IPS DF 19.7 (cell line): ENCODE results near the gene KIFC3.
A peak's percentile ranks its signal among the peaks of the same experiment; 100 is the strongest.
"Not testable (repeated sequence)": the region's sequence is repeated elsewhere in the genome, so short reads cannot be mapped to it uniquely, and the experiment has no call there.

Experiments
- DNase-seq: peaks from one replicate; pipeline ENCODE4 v3.0.0-alpha.2; 2013; ENCODE audit warnings: low read depth, low spot score

The KIFC3 gene, protein sequence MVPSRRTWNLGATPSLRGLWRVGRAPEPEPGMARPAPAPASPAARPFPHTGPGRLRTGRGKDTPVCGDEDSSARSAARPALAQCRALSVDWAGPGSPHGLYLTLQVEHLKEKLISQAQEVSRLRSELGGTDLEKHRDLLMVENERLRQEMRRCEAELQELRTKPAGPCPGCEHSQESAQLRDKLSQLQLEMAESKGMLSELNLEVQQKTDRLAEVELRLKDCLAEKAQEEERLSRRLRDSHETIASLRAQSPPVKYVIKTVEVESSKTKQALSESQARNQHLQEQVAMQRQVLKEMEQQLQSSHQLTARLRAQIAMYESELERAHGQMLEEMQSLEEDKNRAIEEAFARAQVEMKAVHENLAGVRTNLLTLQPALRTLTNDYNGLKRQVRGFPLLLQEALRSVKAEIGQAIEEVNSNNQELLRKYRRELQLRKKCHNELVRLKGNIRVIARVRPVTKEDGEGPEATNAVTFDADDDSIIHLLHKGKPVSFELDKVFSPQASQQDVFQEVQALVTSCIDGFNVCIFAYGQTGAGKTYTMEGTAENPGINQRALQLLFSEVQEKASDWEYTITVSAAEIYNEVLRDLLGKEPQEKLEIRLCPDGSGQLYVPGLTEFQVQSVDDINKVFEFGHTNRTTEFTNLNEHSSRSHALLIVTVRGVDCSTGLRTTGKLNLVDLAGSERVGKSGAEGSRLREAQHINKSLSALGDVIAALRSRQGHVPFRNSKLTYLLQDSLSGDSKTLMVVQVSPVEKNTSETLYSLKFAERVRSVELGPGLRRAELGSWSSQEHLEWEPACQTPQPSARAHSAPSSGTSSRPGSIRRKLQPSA

DNA sequence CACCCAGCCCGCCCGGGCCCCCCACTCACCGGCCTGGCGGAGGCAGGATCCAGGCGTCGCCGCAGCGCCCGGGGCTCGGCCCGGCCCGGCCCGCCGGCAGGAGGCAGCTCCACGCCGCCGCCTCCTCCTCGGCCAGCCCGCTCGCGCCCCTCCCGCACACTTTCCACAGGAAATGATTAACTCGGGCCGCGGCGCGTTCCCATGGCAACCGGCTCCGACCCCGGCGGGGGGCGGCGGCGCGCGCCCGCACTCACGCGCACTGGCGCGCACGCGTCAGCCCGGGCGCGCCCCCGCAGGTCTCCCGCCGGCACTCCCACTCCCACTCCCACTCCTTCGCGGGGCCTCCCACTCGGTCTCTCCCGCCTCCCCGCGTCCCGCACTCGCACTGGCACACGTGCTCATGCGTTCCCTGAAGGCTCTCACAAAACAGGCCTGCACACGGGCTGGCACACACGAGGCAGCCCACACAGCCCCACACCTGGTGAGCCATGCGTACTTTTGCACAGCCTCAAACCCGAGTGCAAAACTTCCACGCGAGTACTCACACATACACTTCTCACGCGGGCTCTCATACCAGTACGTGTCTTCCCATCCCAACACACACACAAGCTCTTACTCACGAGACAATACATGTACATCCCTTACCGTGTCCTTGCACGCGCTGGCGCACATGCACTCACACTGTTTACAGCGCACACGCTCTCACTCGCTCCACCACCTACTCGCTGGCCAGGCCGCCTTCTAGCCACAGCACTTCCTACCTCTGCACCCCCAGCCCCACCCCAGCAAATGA, at the start of gene KIFC3:
KIFC3 (minus strand) TSS at position 151 of the 793 bp plus-strand sequence. CDS start 4,248 bp downstream, outside the sequence.
- DNase-seq = no peak

DNA sequence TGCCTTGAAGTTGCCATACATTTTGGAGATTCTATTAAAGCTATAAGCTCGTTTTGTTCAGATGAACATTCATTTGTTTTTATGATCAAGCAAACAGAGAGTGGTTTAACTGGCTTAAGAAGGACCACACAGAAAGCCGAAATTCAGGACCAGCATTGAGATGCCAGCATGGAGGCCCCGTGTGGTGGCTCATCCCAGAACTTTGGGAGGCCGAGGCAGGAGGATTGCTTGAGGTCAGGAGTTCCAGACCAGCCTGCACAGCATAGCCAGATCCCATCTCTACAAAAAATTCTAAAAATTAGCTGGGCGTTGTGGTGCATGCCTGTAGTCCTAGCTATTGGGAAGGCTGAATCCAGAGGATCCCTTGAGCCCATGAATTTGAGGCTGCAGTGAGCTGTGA, 45.9 kb upstream of the KIFC3 start:
- DNase-seq = no peak

DNA sequence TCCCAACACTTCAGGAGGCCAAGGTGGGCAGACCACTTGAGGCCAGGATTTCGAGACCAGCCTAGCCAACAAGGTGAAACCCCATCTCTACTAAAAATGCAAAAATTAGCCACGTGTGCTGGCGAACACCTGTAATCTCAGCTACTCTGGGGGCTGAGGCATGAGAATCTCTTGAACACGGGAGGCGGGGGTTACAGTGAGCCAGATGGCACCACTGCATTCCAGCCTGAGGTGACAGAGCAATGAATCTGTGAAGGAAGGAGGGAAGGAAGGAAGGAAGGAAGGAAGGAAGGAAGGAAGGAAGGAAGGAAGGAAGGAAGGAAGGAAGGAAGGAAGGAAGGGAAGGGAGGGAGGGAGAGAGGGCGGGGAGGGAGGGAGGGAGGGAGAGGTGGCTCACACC, 44.6 kb upstream of the KIFC3 start:
- not testable (repeated sequence) for DNase-seq

DNA sequence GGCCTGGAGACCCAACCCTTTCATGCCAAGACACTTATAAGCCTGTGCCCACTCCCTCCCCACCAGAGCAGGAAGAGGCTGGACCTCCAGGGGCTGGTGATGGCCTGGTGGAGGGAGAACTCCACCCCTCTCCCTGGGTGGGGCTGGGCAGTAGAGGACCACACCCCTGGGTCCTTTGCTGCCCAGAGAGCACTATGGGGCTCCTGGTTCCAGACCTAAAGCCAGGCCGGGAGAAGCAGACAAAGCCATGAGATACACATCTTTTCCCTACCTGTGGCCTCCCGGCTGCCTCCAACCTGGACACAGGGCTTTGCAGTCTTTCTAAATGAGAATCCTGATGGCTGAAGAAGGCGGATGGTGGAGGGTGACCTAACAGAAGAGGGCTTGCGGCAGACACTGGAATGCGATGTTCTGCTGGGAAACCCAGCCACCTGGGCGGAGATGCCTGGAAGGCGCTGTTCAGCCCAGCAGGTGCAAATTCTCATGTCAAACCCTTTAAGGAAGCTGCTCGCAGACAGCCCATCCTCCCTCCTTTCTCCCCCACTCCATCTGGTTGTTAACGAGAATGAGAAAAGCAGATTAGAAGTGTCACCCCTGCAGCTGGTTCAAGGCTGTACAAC, 43.9 kb upstream of the KIFC3 start:
- peak; percentile 86 for DNase-seq

DNA sequence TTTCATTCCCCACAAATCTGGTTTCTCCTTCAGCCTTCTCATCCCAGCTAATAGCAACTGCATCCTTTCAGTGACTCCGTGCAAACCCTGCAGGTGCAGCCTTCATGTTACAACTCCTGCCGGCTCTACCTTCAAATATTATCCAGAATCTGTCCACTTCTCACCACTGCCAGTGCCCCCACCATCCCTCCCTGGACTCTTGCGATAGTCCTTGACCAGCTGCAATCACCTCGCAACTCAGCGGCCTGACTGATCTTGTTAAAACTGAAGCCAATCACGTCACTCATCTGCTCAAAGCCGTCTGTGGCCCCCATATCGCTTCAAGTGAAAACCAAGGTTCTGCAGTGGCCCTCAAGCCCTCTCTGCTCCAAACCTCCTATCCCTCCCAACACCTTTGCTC, 42.8 kb upstream of the KIFC3 start:
- no peak for DNase-seq

DNA sequence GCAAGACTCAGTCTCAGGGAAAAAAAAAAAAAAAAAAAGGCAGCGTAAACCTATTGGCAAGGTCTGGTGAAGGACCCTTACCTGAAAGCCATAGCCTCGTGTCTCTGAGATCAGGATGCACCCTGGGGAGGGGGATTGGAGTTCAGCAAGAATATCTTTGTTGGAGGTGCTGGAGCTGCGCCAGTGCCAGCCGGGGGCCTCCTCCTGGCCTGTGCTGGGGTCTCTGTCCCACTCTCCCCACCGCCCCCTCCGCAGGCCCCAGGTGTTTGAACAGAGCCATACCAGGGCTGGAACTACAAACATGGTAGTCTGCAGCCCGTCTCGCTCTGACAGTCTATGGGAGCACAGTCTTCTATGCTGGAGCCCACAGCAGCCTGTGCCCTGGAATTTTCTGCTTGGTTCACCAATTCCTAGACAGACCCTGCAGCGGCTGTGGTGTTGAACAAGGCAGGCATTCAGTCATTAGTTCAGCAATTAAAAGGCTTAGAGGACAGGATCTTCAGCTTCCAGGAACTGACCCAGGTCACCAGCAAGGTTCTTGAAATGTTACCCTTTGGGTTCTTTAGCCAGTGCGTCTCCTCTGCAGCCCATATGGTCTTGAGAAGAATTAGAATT, 42.2 kb upstream of the KIFC3 start:
- DNase-seq = no peak

DNA sequence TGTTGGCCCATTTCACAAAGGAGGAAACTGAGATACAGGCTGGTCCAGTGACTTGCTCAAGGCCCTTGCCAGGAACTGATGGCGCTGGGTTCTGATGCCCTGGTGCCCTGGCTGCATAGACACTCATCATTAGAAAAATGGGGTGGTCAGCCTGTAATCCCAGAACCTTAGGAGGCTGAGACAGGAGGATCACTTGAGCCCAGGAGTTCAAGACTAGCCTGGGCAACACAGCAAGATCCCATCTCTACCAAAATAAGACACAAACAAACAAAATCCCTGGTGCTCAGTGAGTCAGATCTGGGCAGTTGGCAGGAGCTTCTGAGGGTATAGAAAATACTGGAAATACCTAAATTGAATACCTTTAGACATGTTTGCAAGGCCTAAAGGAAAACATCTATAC, 41.1 kb upstream of the KIFC3 start:
- no peak for DNase-seq

DNA sequence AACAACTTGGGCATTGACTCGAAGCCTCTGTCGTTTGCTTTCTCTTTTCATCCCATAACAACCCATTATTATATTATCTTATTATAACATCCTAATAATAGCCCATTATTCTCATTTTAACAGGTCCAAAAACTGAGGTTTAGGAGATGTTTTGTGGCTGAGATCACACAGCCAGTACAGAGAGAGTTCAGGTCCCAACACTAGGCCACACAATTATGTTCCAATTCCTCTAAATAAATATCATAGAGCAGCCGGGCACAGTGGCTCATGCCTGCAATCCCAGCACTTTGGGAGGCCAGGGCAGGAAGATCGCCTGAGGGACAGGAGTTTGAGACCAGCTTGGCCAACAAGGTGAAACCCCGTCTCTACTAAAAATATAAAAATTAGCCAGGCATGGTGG, 40.3 kb upstream of the KIFC3 start:
- DNase-seq = no peak

DNA sequence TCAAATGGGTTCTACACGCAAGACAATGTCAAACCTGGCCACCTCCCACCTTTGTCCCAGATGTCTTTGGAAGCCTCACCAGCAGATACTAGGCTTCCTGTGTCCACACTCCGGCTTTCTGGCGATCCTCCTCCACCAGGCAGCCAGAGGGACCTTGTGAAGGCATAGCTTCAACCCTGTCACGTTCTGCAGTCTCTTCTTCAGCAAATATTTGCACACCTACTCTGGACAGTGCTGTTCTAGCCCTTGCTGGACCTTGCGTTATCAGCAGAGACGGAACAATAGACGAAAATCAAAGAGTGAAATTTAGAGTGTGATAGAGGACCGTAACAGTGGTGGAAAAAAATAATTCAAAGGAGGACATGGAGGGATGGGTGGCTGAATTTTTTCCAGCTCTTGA, 38.5 kb upstream of the KIFC3 start:
- DNase-seq = no peak

DNA sequence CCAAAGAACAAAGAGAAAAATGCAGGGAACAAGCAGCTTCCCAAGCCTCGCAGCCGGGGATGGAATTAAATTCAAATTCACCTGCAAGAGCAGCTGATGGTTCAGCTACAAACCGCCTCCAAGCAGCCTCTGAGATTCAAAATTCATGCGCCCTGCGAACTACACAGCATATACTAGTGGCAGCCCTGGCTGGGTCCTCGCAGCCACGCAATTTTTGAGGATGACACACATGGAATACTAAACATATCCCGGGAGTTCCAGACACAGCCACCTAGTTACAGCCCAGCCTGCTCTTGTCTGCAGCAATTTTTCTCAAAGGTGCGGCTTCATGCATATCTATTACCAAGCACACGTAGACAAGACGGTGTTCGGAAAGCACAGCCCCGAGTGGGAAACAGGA, 35.9 kb upstream of the KIFC3 start:
- DNase-seq = no peak

DNA sequence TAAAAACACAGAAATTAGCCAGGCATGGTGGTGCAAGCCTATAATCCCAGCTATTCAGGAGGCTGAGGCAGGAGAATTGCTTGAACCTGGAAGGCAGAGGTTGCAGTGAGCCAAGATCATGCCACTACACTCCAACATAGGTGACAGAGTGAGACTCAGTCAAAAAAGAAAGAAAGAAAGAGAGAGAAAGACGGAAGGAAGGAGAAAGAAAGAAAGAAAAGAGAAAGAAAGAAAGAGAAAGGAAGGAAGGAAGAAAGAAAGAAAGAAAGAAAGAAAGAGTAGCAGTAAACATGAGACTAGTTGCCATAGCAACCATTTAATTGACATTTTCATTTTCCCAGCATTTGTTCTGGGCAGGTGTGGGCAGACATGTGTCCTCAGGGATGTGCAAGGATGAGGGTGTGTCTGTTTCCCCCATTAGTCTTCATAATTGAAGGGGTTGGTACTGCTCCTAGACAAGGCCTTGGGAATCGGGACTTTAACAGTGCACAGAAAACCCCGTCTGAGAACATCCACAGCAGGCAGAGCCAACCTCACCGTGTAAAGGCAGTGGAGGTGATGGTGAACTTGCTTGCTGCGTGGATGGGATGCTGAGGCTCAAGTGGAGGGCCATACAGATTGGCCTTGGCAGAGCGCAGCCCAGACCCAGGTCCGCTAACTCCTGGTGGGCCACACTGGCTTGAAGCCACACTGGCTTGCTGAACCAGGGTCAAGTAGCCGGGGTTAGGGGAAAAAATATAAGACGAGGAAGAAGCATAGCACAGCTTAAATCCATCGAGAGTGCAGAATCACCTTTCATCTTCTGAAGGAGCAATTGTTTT, 35.2 kb upstream of the KIFC3 start:
- DNase-seq = no peak

DNA sequence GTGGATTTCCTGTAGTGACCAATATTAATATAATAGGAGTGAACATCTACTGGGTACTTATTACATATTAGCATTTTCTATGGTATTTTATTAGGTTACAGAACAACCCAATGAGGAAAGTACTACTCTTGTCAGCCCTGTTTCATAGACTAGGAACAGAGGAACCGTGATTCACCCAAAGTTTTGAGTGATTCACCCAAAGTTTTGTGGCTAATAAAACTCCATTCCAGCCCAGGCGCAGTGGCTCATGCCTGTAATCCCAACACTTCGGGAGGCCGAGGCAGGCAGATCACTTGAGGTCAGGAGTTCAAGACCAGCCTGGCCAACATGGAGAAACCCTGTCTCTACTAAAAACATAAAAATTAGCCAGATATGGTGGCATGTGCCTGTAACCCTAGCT, 33.1 kb upstream of the KIFC3 start:
- not testable (repeated sequence) for DNase-seq

DNA sequence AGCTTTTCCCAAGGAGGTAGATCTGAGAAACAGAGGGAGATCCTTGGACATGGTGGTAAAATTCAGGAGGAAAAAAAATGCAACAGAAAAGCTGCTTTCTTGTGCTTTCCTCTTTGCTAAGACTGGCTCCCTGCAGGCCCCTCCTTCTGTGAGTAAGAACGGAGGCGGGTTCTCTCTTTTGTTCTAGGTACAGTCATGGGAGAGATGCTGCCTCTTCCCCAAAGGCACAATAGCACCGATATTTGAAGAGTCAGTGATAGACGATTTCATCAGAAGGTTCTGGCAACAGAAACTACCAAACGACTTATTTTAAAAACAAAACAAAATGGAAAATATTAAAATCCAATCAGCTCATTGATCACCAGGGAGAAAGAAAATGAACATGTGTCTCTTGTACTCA, 32.6 kb upstream of the KIFC3 start:
- DNase-seq = no peak

DNA sequence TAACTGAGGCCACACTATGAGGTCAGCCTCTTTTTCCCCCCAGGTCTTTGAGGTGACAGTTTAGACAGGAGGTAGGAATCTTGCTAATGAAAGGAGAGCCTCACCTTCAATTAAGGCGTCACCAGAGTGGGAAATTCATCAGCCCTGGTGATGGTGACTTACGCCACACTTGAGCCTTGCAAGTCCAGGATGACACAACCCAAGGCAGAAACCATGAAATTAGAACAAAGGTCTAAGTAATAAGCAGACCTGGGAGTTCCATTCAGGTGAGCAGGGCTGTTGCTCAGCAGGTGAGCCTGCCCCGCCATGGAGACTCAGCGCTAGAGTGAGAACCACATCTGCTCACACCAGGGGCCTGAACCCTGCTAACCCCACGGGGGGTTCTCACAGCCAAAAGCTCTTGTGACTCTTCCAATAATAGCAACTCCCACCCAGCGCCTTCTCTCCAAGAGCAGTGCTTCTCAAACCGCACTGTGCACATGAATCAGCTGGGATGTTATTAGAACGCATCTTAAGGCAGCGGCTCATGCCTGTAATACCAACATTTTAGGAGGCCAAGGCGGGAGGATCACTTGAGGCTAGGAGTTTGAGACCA, 28.7 kb upstream of the KIFC3 start:
- DNase-seq = no peak

DNA sequence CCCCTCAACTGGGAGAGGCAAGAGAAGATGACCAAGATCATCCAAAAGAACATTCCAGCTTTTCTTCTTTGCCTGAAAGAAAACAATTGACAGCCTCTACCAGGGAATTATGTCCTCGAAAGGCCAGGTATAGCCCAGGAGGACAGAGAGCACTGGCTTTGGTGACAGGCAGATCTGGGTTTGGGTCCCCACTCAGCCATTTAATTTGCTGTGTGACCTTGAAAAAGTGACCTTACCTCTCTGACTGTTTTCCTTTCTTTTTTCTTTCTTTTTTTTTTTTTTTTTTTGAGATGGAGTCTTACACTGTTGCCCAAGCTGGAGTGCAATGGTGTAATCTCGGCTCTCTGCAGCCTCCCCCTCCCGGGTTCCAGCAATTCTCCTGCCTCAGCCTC, 27.7 kb upstream of the KIFC3 start:
- DNase-seq = no peak

DNA sequence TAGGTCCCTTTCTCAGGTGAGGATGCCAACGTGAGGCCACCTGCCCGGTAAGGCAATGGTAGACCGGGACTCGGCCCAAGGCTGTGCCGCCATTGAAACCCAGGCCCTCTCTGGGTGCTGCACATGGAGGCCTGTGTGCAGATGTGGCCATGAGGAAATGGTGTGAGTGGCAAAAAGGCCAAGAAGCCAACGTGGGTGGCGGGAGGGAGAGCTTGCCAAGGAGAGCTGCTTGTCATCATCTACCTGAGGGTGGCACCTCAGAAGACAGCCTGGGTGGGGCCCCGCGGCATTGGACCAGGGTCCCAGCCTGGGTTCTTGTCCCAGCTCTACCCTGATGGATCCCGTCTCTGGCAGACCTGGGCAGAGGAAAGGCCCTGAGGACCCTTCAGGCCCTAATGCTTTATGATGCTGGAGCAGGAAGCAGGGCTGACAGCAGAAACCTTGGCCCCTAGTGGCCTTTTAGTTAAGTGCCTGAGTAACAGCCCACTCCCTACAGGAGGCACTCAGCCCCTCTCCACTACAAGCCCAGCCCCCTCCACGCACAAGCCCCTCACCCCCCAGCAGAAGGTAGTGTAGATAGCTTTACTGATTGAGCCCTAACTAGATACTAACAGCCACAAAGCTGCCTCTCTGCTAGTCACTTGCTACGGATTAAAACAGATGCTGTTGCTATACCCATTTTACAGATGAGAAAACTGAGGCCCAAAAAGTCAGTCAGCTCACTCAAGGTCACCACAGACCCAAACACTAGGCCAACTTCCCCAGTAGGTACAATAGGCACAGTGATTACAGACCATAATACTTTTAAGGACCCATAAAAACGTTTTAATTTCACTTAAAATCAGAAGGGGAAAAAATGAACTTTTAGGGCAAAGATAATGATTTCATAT, 26.2 kb upstream of the KIFC3 start:
- no peak for DNase-seq

DNA sequence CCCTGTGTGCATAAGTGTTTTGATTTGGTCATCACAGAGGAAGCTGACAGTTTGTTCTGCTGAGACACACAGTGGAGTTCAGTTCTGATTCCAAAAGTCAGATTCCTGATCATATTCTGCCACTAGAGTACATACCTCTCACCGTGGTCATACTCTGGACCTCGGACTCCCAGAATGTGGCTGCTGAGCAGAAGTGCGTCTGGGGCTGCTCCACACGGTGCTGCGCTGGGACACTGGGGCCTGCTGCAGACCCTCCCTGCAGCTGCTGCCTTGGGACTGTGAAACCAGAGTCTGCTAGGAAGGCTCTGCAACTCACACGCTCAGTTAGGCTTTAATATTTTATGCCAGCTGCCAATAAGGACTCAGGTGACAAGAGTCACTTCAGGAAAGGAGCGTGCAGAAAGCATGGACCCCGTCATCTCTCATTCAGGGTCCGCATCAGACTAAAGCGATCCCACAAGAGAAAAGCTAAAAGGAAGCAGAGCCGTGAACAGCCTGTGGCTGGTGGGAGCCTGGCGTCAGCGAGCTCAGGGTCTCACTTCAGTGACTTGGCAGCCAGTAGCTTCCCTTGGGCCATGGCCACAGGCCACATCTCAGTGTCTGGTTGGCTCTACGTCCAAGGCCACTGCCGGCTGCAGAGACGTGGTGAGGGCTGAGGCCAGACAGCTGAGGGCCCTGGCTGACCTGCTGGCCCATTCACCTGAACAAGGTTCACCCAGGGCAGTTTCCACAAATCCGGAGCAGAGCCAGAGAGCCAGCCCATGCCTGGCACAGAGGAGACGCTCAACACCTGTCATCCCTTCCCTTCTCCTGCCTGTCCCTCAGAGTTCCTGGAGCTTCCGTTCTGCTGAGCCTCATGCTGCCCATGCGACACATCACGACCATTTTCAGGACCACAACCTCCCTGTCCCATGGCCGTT, 24.7 kb upstream of the KIFC3 start:
- DNase-seq = no peak

DNA sequence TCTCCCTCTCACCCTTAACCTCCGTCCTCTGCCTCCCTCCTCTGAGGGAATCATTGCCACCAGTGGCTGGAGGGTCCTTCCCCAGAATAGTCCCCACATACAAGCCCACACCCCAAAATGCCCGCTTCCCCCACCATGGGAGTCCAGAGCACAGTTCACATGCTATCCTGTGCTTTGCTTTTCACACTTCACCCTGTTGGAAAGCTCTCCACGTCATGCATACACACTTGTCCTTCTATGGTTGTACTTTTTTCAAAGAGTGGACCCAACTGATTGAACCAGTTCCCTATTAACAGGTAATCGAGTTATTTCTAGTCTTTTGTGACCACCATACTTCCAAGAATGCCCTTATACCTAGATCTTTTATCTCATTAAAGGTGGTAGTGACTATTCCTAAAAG, 23.8 kb upstream of the KIFC3 start:
- DNase-seq = no peak
